Fibroblast of villous mesenchyme (primary cell): ENCODE data around the gene TTC28. TPM values are rescaled to one million over a fixed set of nuclear protein-coding genes. Genes with fewer than 3 reads are reported as not detected.

Source experiments
- DNase-seq: peaks from one replicate; pipeline ENCODE4 v3.0.0-alpha.2; 2010; ENCODE audit warnings: low read depth
- H3K4me3 ChIP-seq: 2 replicates; pipeline ENCODE4 v1.5.1; 2011; ENCODE audit warnings: low read depth, mild to moderate bottlenecking, low read length
- CTCF ChIP-seq: IDR thresholded peaks from 2 replicates; pipeline ENCODE4 v1.5.1; 2012; ENCODE audit warnings: low read depth, mild to moderate bottlenecking, low read length; ENCODE audit not compliant: insufficient read depth
- total RNA-seq: library from RNA; depleted of rRNA; stranded (reverse); fragments of >200 nt; gene quantifications from 2 replicates; pipeline ENCODE4 v1.2.3, GENCODE V29; 2012

Gene TTC28
- total RNA-seq, 1 donor, result 23.3 TPM

GRCh38 chr22:28129319-28129962 lies 550.2 kb downstream of the TTC28 start:
- no peak for DNase-seq
- no peak for TF ChIP-seq CTCF
- H3K4me3 ChIP-seq, result no peak overlapping the region

GRCh38 chr22:28128827-28129226 lies 550.8 kb downstream of the TTC28 start:
- H3K4me3 ChIP-seq, result no peak overlapping the region
- TF ChIP-seq CTCF, result no peak
- no peak for DNase-seq

- H3K4me3 ChIP-seq, result no peak overlapping the region
- no peak for DNase-seq
- no peak for TF ChIP-seq CTCF
Measured at GRCh38 chr22:28125799-28126198, 553.8 kb downstream of the TTC28 start.

GRCh38 chr22:28123989-28124766 lies 555.5 kb downstream of the TTC28 start:
- TF ChIP-seq CTCF, result no peak
- DNase-seq, result no peak
- no peak overlapping the region for H3K4me3 ChIP-seq

GRCh38 chr22:28120691-28121592 lies 558.7 kb downstream of the TTC28 start:
- H3K4me3 ChIP-seq, result no peak overlapping the region
- no peak for DNase-seq
- TF ChIP-seq CTCF, result no peak

GRCh38 chr22:28118957-28119631 lies 560.5 kb downstream of the TTC28 start:
- DNase-seq, result no peak
- H3K4me3 ChIP-seq, result no peak overlapping the region
- no peak for TF ChIP-seq CTCF
